Natural killer cell treated with Interleukin-12 subunit alpha and Interleukin-12 subunit beta and Interleukin-15 and Interleukin-18, amount 100 ng/mL, for 72 hours (primary cell): ENCODE data around the gene KDM1A. TPM values are rescaled to one million over a fixed set of nuclear protein-coding genes. Genes with fewer than 3 reads are reported as not detected.
"Not testable (repeated sequence)": the region's sequence is repeated elsewhere in the genome, so short reads cannot be mapped to it uniquely, and the experiment has no call there.

Source experiments
- ATAC-seq, 2 donors: fragments of 150-1000 bp; cut with Tn5 transposase in 1 of 2; sonication (Bioruptor Pico), chemical (Tn5 transposase) in 1 of 2; 2 replicates each; pipeline ENCODE4 v1.10.0; 2021
- DNase-seq: peaks from one replicate; pipeline ENCODE4 v3.0.0; 2022; ENCODE audit warnings: low spot score
- H3K27ac Mint-ChIP-seq, 2 donors: 1 replicate in 1 of 2; 2 replicates in 1 of 2; pipeline ENCODE4 v1.8.0; 2022; ENCODE audit warnings: mixed read lengths in 2 of 2, mild to moderate bottlenecking in 1 of 2, moderate library complexity in 1 of 2
- H3K27me3 Mint-ChIP-seq, 2 donors: 1 replicate in 1 of 2; 2 replicates in 1 of 2; pipeline ENCODE4 v1.8.0; 2022; ENCODE audit warnings: mixed read lengths in 2 of 2
- H3K36me3 Mint-ChIP-seq: one replicate; pipeline ENCODE4 v1.8.0; 2022; ENCODE audit warnings: mixed read lengths
- H3K4me1 Mint-ChIP-seq, 2 donors: 1 replicate in 1 of 2; 2 replicates in 1 of 2; pipeline ENCODE4 v1.8.0; 2022; ENCODE audit warnings: low read depth in 2 of 2, mixed read lengths in 2 of 2, mild to moderate bottlenecking in 1 of 2
- H3K4me3 Mint-ChIP-seq: one replicate; pipeline ENCODE4 v1.8.0; 2022; ENCODE audit warnings: mixed read lengths
- H3K9me3 Mint-ChIP-seq: 2 replicates; pipeline ENCODE4 v1.8.0; 2022; ENCODE audit warnings: mixed read lengths
- total RNA-seq, 2 donors: library from RNA; stranded (reverse); gene quantifications; one replicate each; pipeline ENCODE4 v1.2.3, GENCODE V29; 2022

KDM1A gene
- total RNA-seq = 10 to 100 TPM; 48.9 to 69.1 TPM

GRCh38 chr1:23019094-23019862 is at the start of gene KDM1A:
Gene KDM1A, plus strand, starts transcription at chr1:23019468. Its CDS starts 129 bp downstream, at chr1:23019597.
- H3K4me1 Mint-ChIP-seq = peaks cover 35 to 46% of the 10 kb centered on the region in 2 donors
- peak within 1 kb of the TSS; percentile 85 to 97 for H3K27ac Mint-ChIP-seq
- peaks cover 6% of the 10 kb centered on the region for H3K36me3 Mint-ChIP-seq
- H3K9me3 Mint-ChIP-seq = no peaks in the 10 kb centered on the region
- H3K4me3 Mint-ChIP-seq = peak within 1 kb of the TSS; percentile 99
- ATAC-seq (peak; percentile 99 to 100), DNase-seq (peak; percentile 98)
- peaks cover 0 to 2% of the 10 kb centered on the region in 2 donors for H3K27me3 Mint-ChIP-seq

GRCh38 chr1:22970096-22970495 is 49.2 kb upstream of the KDM1A start:
- peaks cover 38 to 51% of the 10 kb centered on the region in 2 donors for H3K27me3 Mint-ChIP-seq
- H3K9me3 Mint-ChIP-seq = no peaks in the 10 kb centered on the region
- no peak for DNase-seq
- no peak for ATAC-seq
- H3K27ac Mint-ChIP-seq = no peak overlapping the region
- H3K4me1 Mint-ChIP-seq = no peaks in the 10 kb centered on the region
- no peaks in the 10 kb centered on the region for H3K36me3 Mint-ChIP-seq
- H3K4me3 Mint-ChIP-seq = no peak overlapping the region

- Mint-ChIP-seq H3K4me3 (no peak overlapping the region), H3K4me1 (no peaks in the 10 kb centered on the region), H3K9me3 (no peaks in the 10 kb centered on the region), H3K36me3 (no peaks in the 10 kb centered on the region), H3K27me3 (peaks cover 38 to 60% of the 10 kb centered on the region in 2 donors), H3K27ac (no peak overlapping the region)
- no peak for DNase-seq
- ATAC-seq = no peak
Observed at GRCh38 chr1:22971161-22971560, 48.1 kb upstream of the KDM1A start.

GRCh38 chr1:22971611-22972405 is 47.5 kb upstream of the KDM1A start:
- ATAC-seq = no peak
- Mint-ChIP-seq H3K9me3 (no peaks in the 10 kb centered on the region), H3K27me3 (peaks cover 39 to 60% of the 10 kb centered on the region in 2 donors), H3K36me3 (no peaks in the 10 kb centered on the region), H3K4me3 (no peak overlapping the region), H3K27ac (no peak overlapping the region), H3K4me1 (peaks cover 0 to 4% of the 10 kb centered on the region in 2 donors)
- no peak for DNase-seq

GRCh38 chr1:22972760-22973159 is 46.5 kb upstream of the KDM1A start, which contains the start of gene LACTBL1:
Gene LACTBL1, minus strand, starts transcription at chr1:22972866. Its CDS starts 550 bp downstream, at chr1:22972316.
- Mint-ChIP-seq H3K27ac (no peak within 1 kb of the TSS), H3K4me3 (no peak within 1 kb of the TSS), H3K4me1 (peaks cover 0 to 4% of the 10 kb centered on the region in 2 donors), H3K36me3 (no peaks in the 10 kb centered on the region), H3K27me3 (peaks cover 39 to 67% of the 10 kb centered on the region in 2 donors), H3K9me3 (no peaks in the 10 kb centered on the region)
- ATAC-seq (no peak), DNase-seq (no peak)

- H3K4me1 Mint-ChIP-seq = peaks cover 0 to 4% of the 10 kb centered on the region in 2 donors
- H3K4me3 Mint-ChIP-seq = no peak overlapping the region
- no peak for DNase-seq
Observed at GRCh38 chr1:22975694-22976093, 43.6 kb upstream of the KDM1A start.

GRCh38 chr1:22976127-22976460 is 43.2 kb upstream of the KDM1A start:
- ATAC-seq (no peak), DNase-seq (no peak)
- no peak overlapping the region for H3K4me3 Mint-ChIP-seq
- no peaks in the 10 kb centered on the region for H3K36me3 Mint-ChIP-seq
- H3K9me3 Mint-ChIP-seq = no peaks in the 10 kb centered on the region
- H3K27me3 Mint-ChIP-seq = peaks cover 22 to 41% of the 10 kb centered on the region in 2 donors
- H3K27ac Mint-ChIP-seq = no peak overlapping the region
- peaks cover 0 to 4% of the 10 kb centered on the region in 2 donors for H3K4me1 Mint-ChIP-seq

More at GRCh38 chr1:22975694-22976093, 43.6 kb upstream of the KDM1A start:
- H3K27me3 Mint-ChIP-seq = peaks cover 22 to 41% of the 10 kb centered on the region in 2 donors
- no peak overlapping the region for H3K27ac Mint-ChIP-seq
- no peaks in the 10 kb centered on the region for H3K36me3 Mint-ChIP-seq
- H3K9me3 Mint-ChIP-seq = no peaks in the 10 kb centered on the region
- ATAC-seq = no peak

- DNase-seq (no peak), ATAC-seq (peak; percentile 79 to 83)
- Mint-ChIP-seq H3K36me3 (no peaks in the 10 kb centered on the region), H3K9me3 (no peaks in the 10 kb centered on the region), H3K4me3 (no peak overlapping the region), H3K27me3 (peaks cover 16 to 37% of the 10 kb centered on the region in 2 donors), H3K27ac (no peak overlapping the region), H3K4me1 (peaks cover 0 to 4% of the 10 kb centered on the region in 2 donors)
Observed at GRCh38 chr1:22976461-22977243, 42.6 kb upstream of the KDM1A start.

GRCh38 chr1:22978299-22978698 is 41.0 kb upstream of the KDM1A start:
- H3K27me3 Mint-ChIP-seq = peaks cover 14 to 30% of the 10 kb centered on the region in 2 donors

GRCh38 chr1:22980471-22980790 is 38.8 kb upstream of the KDM1A start:
- not testable (repeated sequence) for H3K27ac Mint-ChIP-seq, H3K36me3 Mint-ChIP-seq, H3K9me3 Mint-ChIP-seq, H3K4me3 Mint-ChIP-seq, DNase-seq, H3K4me1 Mint-ChIP-seq, ATAC-seq
- peaks cover 16 to 26% of the 10 kb centered on the region in 2 donors for H3K27me3 Mint-ChIP-seq

More at GRCh38 chr1:22978299-22978698, 41.0 kb upstream of the KDM1A start:
- no peak overlapping the region for H3K4me3 Mint-ChIP-seq
- peaks cover 0 to 4% of the 10 kb centered on the region in 2 donors for H3K4me1 Mint-ChIP-seq
- H3K9me3 Mint-ChIP-seq = no peaks in the 10 kb centered on the region
- H3K27ac Mint-ChIP-seq = no peak overlapping the region
- ATAC-seq = no peak
- H3K36me3 Mint-ChIP-seq = no peaks in the 10 kb centered on the region
- DNase-seq = no peak

- no peak for ATAC-seq
- H3K27ac Mint-ChIP-seq = no peak overlapping the region
- H3K36me3 Mint-ChIP-seq = no peaks in the 10 kb centered on the region
- H3K27me3 Mint-ChIP-seq = peaks cover 10 to 12% of the 10 kb centered on the region in 2 donors
- H3K4me1 Mint-ChIP-seq = no peaks in the 10 kb centered on the region
- H3K4me3 Mint-ChIP-seq = no peak overlapping the region
- DNase-seq = no peak
- no peaks in the 10 kb centered on the region for H3K9me3 Mint-ChIP-seq
Observed at GRCh38 chr1:22983944-22984343, 35.3 kb upstream of the KDM1A start.

GRCh38 chr1:22992384-22992783 is 26.9 kb upstream of the KDM1A start:
- H3K36me3 Mint-ChIP-seq, ATAC-seq, H3K27me3 Mint-ChIP-seq, H3K4me1 Mint-ChIP-seq, H3K4me3 Mint-ChIP-seq, H3K27ac Mint-ChIP-seq, DNase-seq, H3K9me3 Mint-ChIP-seq: not testable (repeated sequence)

- not testable (repeated sequence) for H3K4me1 Mint-ChIP-seq, H3K9me3 Mint-ChIP-seq, H3K27me3 Mint-ChIP-seq, ATAC-seq, H3K4me3 Mint-ChIP-seq, DNase-seq, H3K27ac Mint-ChIP-seq, H3K36me3 Mint-ChIP-seq
Observed at GRCh38 chr1:22993220-22993795, 26.0 kb upstream of the KDM1A start.
